ENCODE data around the gene OTOP2.
"Not testable (repeated sequence)": the region's sequence is repeated elsewhere in the genome, so short reads cannot be mapped to it uniquely, and the experiment has no call there.

The OTOP2 gene

DNA sequence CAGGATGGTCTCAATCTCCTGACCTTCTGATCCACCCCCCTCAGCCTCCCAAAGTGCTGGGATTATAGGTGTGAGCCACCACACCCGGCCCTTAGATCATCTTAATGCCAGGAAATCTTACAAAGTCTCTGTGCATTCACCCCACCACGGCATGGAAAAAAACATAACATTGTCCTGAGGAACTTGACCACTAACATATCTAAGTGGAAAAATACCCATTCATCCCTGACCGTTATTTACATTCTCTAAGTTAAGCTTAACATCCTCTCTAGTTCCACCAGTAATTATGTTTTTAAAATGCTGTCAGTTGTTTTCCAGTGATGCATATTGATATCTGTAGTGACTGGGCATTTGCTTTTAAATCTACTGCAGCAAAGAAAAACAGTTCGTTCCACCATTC, 51.9 kb downstream of the OTOP2 start:
- DNase-seq, result no peak

DNA sequence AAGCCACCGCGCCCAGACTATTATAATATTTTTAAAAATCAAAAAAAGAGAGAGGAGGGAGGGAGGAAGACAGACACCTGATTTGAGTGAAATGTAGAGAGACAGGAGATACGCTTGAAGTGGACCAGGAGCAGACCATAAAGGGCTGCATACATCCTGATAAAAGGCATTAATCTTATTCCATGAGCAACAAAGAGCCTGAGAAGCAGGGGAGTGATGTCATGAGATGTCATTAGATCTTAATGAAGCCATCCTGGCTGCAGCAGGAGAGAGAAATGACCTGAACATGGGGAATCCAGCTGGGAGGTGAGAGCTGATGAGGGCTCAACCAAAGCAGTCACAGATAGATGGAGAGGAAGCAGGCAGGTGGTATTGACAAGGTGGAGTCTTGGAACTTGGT, 53.7 kb downstream of the OTOP2 start:
- DNase-seq, result no peak

DNA sequence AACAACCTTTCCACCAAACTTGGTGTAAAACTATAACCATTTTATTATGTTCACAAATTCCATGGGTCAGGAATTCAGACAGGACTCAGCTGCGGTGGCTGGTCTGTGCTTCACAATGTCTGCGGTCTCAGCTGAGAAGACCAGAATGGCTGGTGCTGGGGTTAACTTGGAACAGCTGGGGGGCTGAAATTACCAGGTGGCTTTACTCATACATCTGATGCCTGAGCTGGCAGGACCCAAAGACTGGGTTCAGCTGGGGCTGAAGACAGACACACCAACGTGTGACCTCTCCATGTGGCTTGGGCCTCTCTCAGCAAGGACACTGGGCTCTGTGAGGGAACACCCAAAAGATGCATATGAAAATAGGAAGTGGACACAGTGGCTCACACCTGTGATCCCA, 54.2 kb downstream of the OTOP2 start:
- DNase-seq, result no peak

DNA sequence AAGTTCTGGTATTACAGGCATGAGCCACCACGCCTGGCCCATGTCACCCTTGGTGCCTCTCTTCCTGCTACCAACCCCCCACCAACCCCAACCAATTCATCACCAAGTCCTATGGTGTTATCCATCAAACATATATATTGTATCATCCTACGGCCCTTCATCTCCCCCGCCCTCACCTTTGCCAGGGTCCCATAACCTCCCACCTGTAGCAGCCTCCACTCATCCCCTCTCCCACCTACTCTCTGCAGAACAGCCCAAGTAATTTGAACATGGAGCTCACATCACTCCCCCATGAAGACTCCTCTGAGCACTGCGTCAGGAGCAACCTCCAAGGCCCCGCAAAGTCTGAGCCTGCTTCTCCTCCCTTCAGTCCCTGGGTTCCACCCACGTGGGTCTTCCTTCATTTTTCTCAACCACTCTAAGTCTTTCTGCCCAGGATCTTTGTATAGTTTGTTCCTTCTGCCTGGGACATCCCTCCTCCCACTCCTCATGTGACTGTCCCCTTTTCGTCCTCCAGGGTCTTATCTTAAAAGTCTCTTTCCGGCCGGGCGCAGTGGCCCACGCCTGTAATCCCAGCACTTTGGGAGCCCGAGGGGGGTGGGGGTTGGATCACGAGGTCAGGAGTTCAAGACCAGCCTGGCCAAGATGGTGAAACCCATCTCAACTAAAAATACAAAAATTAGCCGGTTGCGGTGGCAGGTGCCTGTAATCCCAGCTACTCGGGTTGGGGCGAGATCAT, 55.5 kb downstream of the OTOP2 start:
- no peak for DNase-seq

DNA sequence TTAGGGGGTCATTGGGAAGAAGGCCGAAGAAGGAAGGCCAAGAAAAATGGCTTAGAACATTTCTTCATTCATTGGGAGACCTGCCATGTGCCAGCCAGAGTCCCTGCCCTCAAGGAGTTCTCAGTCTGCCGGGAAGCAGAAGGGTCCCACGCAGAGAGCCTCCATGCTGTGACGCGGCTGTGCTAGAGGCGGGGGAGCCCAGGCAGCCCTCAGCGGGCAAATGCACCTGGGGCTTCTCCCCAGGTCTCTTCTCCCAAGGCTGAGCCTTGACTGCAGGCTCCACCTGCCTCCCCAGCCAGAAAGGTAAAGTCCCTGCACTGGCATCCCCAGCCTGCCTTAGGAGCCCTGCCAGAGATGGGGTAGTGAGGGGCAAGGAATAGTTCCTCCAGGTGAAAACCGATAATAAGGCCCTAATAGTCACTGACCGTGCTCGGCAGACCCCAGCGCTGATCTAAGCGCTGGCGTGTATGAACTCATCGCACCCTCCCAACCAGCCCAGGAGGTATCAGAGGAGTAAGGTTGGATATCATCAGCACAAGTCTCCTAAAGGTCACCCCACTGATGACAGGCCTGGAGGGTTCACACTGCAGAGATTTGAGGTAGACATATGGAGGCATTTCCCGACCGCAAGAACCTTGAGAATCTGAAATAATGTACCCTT, 57.4 kb downstream of the OTOP2 start:
- DNase-seq, result no peak

DNA sequence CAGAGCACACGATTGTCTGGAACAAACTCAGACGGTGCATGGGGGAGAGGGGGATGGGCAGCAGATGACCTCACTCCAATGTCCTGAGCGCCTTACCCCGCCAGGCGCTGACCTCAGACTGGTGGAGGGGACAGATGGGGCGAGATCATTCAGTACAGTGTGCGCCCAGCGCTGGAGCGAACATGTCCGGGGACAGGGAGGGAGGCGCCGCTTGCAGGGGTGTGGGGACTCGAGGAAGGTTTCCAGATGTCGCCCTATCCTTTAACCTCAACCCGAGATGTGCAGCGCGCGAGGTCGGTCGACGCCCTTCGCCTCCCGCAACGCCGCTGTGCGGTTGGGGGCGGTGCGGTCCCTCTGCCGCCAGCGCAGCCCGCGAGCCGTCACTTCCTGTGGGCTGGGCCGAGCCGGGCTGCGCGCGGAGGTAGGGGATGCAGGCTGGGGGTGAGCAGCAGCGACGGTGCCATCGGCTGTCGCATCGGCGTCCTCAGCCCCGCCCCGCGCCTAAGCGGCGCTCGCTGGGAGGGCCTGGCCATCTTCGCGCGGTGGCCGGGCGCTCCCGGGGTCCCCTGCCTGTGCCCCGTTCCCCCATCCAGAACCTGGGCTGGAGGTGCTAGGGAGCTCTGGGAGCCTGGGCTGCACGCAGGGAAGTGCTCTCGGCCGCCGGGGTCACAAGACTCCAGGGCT, 58.0 kb downstream of the OTOP2 start:
- peak; percentile 86 for DNase-seq

DNA sequence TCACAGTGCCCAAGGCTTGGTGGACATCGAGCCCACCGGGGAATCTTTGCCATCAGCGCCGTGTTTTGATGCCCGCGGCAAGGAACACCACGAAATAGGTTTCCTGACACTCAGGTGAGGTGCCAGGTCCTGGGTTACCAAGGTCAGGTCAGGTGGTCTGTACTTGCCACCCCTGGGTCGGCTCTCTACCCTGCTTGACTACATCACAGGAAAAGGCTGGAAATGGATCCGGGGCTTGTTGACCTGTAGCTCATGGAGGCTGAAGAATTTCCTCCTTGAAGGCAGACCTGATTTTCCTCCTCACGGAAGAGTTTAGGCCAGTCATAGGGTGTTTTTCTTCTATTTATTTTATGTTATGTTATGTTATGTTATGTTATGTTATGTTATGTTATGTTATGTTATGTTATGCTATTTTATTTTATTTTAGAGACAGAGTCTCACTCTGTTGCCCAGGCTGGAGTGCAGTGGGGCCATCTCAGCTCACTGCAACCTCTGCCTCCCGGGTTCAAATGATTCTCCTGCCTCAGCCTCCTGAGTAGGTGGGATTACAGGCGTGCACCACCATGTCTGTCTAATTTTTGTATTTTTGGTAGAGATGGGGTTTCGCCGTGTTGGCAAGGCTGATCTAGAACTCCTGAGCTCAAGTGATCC, 58.7 kb downstream of the OTOP2 start:
- not testable (repeated sequence) for DNase-seq

All from activated CD8-positive, alpha-beta memory T cell treated with anti-CD3 and anti-CD28 coated beads for 24 hours (primary cell).